NK-92 (cell line): ENCODE data around the gene CREBL2.
"Not testable (repeated sequence)": the region's sequence is repeated elsewhere in the genome, so short reads cannot be mapped to it uniquely, and the experiment has no call there.

Experiments
- DNase-seq: peaks from one replicate; lab custom pipeline; 2025; ENCODE audit not compliant: unreplicated experiment; lab: John Stamatoyannopoulos, UW

The CREBL2 gene

DNA sequence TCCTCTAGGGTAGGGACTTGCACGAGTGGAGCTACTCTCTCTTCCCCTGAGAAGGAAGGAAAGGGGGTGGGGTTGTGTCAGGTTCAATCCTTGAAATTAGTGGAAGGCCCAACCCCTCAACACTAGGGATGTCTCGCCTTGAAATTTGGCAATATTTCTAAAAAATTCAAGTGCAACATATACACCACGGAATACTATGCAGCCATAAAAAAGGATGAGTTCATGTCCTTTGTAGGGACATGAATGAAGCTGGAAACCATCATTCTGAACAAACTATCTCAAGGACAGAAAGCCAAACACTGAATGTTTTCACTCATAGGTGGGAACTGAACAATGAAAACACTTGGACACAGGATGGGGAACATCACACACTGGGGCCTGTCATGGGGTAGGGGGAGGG, 15.1 kb upstream of the CREBL2 start:
- DNase-seq: not testable (repeated sequence)

DNA sequence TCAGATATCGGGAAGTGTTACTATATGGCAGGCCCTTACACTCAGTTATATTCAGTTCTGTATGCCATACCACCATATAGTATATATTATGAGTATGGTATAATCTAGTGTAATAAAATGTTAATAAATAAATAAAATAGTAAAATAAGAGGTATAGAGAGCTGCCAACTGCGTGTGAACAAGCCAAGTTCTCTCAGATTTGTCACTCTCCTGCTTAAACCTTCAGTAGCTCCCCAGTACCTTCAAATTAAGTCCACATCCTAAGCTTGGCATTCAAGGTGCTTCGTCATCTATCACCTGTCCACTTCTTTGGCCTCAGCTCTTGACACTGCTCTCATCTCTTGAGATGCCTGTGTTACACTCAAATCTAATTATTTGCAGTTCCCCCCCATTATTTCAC, 12.8 kb upstream of the CREBL2 start:
- DNase-seq: no peak

DNA sequence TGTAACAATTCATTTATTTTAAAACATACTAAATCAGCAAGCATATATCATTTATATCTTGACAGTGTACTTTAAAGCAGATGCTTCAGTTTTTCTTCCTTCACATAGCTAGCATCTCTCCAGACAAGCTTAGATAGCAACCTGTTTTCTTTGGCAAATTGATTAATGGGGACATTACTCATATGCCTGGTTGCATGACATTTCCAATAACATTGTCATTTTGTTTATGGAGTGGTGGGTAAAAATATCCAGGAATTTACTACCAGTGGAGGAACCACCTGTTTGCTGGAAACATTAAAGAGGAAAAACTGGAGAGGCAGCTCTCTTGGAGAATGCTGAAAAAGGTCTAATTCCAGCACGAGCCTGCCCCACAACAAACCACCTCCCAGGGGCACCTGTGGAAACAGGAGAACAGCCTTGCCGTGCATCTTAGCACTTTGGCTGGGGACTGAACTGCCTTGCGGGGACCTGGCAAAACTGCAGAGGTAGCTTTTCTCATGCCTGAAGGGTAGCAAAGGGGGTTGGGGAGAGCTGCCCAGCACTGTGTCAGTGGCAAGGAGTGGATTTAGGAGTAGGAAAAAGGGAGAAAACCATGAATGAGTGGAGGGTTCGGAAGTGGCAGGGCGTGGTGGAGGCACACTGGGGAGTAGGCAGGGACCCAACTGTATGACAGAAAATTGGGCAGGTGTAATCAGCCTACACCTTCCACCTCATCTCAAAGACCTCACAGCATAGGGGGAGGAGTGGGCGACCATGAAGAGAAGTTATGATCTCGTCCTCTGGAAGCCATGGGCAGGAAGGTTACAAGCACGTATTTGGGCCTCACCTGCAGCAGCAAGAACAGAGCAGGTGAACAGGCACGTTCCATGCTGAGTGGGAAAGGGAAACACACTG, 11.7 kb upstream of the CREBL2 start:
- DNase-seq: no peak

- no peak for DNase-seq
These were observed 11.0 kb upstream of the CREBL2 start for GRCh38 chr12:12600659-12601058.

GRCh38 chr12:12604740-12605139, 6.9 kb upstream of the CREBL2 start:
- DNase-seq: no peak

GRCh38 chr12:12606781-12607589, 4.7 kb upstream of the CREBL2 start:
- no peak for DNase-seq

GRCh38 chr12:12608557-12608957, 3.1 kb upstream of the CREBL2 start:
- no peak for DNase-seq

DNA sequence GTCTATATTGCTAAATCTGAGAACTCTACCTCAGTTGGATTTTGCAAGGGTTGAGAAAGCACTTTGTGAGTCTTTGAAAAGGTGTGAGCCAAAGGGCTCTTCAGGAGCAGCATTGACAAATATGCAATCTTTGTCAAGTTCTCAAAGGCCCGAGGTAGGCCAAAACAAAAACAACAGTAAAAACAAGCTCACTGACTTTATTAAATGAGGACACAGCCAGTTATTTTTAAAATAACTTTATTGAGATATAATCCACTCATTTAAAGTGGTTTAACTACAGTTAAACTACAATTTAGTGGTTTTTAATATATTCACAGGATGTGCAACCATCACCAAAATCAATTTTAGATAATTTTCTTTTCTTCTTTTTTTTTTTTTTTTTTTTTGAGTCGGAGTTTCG, 2.0 kb upstream of the CREBL2 start:
- no peak for DNase-seq

GRCh38 chr12:12610711-12611110, 965 bp upstream of the CREBL2 start:
- DNase-seq: no peak

GRCh38 chr12:12612358-12612757, 682 bp downstream of the CREBL2 start:
- DNase-seq: no peak

GRCh38 chr12:12613344-12613743, 1.7 kb downstream of the CREBL2 start:
- DNase-seq: no peak

- no peak for DNase-seq
These were observed 2.7 kb downstream of the CREBL2 start for GRCh38 chr12:12614342-12614741.

- DNase-seq: no peak
These were observed 5.0 kb downstream of the CREBL2 start for GRCh38 chr12:12616512-12617310.

- DNase-seq: not testable (repeated sequence)
These were observed 6.4 kb downstream of the CREBL2 start for GRCh38 chr12:12618064-12618463.

- DNase-seq: no peak
These were observed 9.1 kb downstream of the CREBL2 start for GRCh38 chr12:12620730-12621315.

- no peak for DNase-seq
These were observed 10.7 kb downstream of the CREBL2 start for GRCh38 chr12:12622418-12622817.

GRCh38 chr12:12624498-12624992, 12.9 kb downstream of the CREBL2 start:
- no peak for DNase-seq

DNA sequence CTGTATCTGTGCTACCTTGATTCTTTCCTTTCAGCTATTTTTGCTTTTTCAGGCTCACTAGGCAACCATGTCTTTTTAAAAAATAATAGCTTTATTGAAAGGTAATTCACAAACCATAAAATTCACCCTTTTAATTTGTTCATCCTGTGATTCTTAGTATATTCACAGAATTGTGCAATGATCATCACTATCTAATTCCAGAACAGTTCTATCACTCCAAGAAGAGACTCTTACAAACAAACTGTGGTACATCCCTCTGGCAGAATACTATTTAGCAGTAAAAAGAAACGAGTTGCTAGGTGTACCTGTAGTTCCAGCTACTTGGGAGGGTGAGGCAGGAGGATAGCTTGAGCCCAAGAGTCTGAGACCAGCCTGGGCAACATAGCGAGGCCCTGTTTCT, 14.8 kb downstream of the CREBL2 start:
- no peak for DNase-seq

DNA sequence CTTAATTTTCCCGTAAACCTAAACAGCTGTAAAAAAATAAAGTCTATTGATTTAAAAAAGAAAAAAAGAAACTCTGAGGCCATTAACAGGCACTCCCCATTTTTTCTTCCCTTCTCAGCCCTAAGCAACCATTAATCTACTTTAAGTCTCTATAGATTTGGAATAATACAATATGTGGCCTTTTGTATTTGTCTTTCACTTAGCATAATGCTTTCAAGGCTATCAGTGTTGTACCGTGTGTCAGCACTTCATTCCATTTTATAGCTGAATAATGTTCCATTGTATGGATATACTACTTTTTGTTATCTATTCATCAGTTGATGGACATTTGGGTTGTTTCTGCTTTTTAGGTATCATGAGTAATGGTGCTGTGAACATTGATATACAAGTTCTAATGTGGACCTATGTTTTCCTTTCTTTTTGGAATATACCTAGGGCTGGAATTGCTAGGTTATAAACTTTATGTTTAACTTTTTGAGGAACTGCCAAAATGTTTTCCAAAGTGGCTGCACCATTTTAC, 15.7 kb downstream of the CREBL2 start:
- DNase-seq: no peak

GRCh38 chr12:12628013-12628412, 16.3 kb downstream of the CREBL2 start:
- no peak for DNase-seq

GRCh38 chr12:12630850-12631249, 19.2 kb downstream of the CREBL2 start:
- no peak for DNase-seq
